Karpas-422 (cell line): ENCODE data around the gene NLRP9. TPM values are rescaled to one million over a fixed set of nuclear protein-coding genes. Genes with fewer than 3 reads are reported as not detected.
A peak's percentile ranks its signal among the peaks of the same experiment; 100 is the strongest.

Experiments
- DNase-seq: peaks from one replicate; pipeline ENCODE4 v3.0.0-alpha.2; 2015
- H2AFZ ChIP-seq: fragments of 200-600 bp; sonication (generic); 2 replicates; pipeline ENCODE4 v1.6.1; 2014; ENCODE audit warnings: antibody characterized with exemption, low read length, mixed read lengths
- H3K27ac ChIP-seq: fragments of 200-600 bp; sonication (generic); 2 replicates; pipeline ENCODE4 v1.5.1; 2014; ENCODE audit warnings: mild to moderate bottlenecking, low read length, moderate library complexity
- H3K27me3 ChIP-seq: fragments of 200-600 bp; sonication (generic); 2 replicates; pipeline ENCODE4 v1.6.1; 2014; ENCODE audit warnings: low read length, mixed read lengths
- H3K36me3 ChIP-seq: fragments of 200-600 bp; sonication (generic); 2 replicates; pipeline ENCODE4 v1.6.1; 2014; ENCODE audit warnings: low read length, mixed read lengths; ENCODE audit not compliant: insufficient read depth
- H3K4me1 ChIP-seq: fragments of 200-600 bp; sonication (generic); 2 replicates; pipeline ENCODE4 v1.6.1; 2014; ENCODE audit warnings: mild to moderate bottlenecking, low read length, mixed read lengths
- H3K4me2 ChIP-seq: fragments of 200-600 bp; sonication (generic); 2 replicates; pipeline ENCODE4 v1.6.1; 2014; ENCODE audit warnings: low read length, low read depth, mild to moderate bottlenecking; ENCODE audit not compliant: poor library complexity, severe bottlenecking
- H3K4me3 ChIP-seq: fragments of 200-600 bp; sonication (generic); 2 replicates; pipeline ENCODE4 v1.5.1; 2014; ENCODE audit warnings: mild to moderate bottlenecking, antibody characterized with exemption, low read length, mixed read lengths
- H3K79me2 ChIP-seq: fragments of 200-600 bp; sonication (generic); 2 replicates; pipeline ENCODE4 v1.6.1; 2014; ENCODE audit warnings: mild to moderate bottlenecking, low read length, mixed read lengths
- H3K9ac ChIP-seq: fragments of 200-600 bp; sonication (generic); 2 replicates; pipeline ENCODE4 v1.6.0; 2014; ENCODE audit warnings: low read length
- H3K9me2 ChIP-seq: fragments of 200-600 bp; sonication (generic), shearing (Covaris generic); replicated peaks from 2 replicates; pipeline ENCODE4 v1.6.0; 2014; ENCODE audit warnings: mild to moderate bottlenecking, low read length, moderate library complexity; ENCODE audit not compliant: insufficient read depth
- H3K9me3 ChIP-seq: fragments of 300-700, 200-600 bp; sonication (generic); 2 replicates; pipeline ENCODE4 v1.6.1; 2014; ENCODE audit warnings: low read length, mixed read lengths
- H4K20me1 ChIP-seq: fragments of 200-600 bp; sonication (generic); 2 replicates; pipeline ENCODE4 v1.6.1; 2014; ENCODE audit warnings: mild to moderate bottlenecking, antibody characterized with exemption, low read length, low read depth; ENCODE audit not compliant: insufficient read depth
- total RNA-seq: library from RNA; depleted of rRNA; stranded (reverse); fragments of >200 nt; shearing (Covaris generic); gene quantifications from 2 replicates; pipeline ENCODE4 v1.2.3, GENCODE V29; 2014; ENCODE audit warnings: low replicate concordance

Gene NLRP9
- total RNA-seq, 1 experiment from 2014 or later: not detected

DNA sequence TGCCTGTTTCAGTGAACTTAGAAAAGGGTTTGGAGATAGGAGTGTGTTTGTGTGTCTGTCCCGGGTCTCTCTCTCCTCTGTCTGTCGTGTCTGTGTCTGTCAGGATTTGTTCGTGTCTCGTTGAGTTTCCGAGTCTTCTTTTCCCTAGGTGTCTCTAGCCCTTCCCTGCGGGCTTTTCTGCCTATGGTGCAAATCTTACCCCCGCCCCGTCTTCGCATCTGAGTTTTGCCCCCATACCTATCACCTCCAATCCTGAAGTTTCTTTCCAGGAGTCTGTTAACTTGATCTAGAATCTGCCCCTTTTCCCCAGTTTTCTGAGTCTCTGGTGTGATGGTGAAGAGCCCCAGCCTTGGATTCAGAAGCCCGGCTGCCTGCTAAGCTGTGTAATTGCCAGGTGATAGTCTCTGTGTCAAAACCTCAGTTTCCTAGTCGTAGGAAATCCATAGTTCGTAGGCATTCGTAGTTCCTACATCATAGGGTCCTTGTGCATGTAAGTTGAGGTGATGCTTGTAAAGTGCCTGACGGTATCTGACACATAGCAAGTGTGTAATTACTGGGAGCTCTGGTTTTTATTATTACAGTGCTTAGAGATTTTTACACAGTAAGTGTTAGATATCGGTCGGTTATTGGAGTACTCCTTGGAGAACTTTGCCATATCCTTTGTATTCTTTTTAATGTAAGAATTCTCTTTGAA is 62.4 kb downstream of the NLRP9 start:
- Histone ChIP-seq H3K4me2 (peak overlapping the region; percentile 92), H3K36me3 (peaks cover 20% of the 10 kb centered on the region; the same call in 1 of the 2 replicates), H3K27me3 (no peaks in the 10 kb centered on the region), H3K4me1 (peaks cover 69% of the 10 kb centered on the region), H3K4me3 (peak overlapping the region; percentile 82), H3K27ac (peak overlapping the region; percentile 94), H4K20me1 (peaks cover 53% of the 10 kb centered on the region), H3K9ac (peak overlapping the region; percentile 93), H2AFZ (no peak overlapping the region; the same call in 1 of the 2 replicates), H3K79me2 (peaks cover 84% of the 10 kb centered on the region), H3K9me3 (no peaks in the 10 kb centered on the region), H3K9me2 (no peaks in the 10 kb centered on the region)
- DNase-seq: peak; percentile 58

DNA sequence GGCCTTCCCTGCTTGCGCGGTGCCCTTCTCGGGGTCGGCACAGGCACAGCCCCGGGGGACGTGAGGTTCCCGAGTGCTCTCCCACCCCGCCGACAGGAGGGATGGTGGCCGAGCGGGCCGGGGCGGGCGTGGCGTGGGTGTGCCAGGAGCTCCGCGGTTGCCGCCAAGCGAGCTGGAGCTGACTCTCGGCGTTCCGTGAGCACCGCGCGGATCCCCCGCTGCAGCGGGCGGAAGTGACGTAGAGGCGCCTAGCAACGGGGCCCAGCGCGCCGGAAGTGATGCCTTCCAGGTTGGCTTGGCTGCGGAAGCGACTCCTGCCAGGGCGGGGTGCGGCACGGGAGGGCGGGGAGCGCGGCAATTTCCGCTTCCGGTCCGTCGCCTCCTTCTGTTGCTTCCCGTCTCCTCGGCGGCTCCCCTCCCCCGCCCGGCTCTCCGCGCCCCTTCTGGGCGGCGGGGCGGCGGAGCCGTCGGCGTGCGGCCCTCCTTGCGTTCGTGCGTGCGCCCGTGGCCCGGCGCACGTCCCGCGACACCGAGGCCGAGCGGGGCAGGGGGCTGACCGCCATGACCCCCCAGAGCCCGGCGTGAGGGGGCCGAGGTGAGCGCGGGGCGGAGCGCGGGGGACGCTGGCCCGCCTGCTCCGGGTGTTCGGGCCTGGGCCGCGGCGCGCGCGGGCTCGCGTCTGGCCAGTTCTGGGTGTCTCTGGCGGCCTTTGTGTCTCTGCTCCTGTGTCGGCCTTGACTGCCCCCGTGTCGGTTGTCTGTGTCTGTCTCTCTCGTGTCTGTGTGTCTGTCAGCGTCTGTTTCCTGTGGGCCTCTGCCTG is 63.2 kb downstream of the NLRP9 start, which contains the start of gene EPN1:
TSS of gene EPN1 (plus strand) at position 386 of the 820 bp plus-strand sequence. CDS start 3,402 bp downstream, outside the sequence.
- Histone ChIP-seq H2AFZ (no peak within 1 kb of the TSS; the same call in 1 of the 2 replicates), H3K27ac (peak within 1 kb of the TSS; percentile 94), H3K36me3 (peaks cover 24% of the 10 kb centered on the region), H4K20me1 (peaks cover 53% of the 10 kb centered on the region), H3K79me2 (peaks cover 84% of the 10 kb centered on the region), H3K27me3 (no peaks in the 10 kb centered on the region), H3K9me3 (no peaks in the 10 kb centered on the region), H3K4me1 (peaks cover 76% of the 10 kb centered on the region), H3K4me3 (peak within 1 kb of the TSS; percentile 82), H3K4me2 (peak within 1 kb of the TSS; percentile 92), H3K9me2 (no peaks in the 10 kb centered on the region), H3K9ac (peak within 1 kb of the TSS; percentile 93)
- peak; percentile 100 for DNase-seq

DNA sequence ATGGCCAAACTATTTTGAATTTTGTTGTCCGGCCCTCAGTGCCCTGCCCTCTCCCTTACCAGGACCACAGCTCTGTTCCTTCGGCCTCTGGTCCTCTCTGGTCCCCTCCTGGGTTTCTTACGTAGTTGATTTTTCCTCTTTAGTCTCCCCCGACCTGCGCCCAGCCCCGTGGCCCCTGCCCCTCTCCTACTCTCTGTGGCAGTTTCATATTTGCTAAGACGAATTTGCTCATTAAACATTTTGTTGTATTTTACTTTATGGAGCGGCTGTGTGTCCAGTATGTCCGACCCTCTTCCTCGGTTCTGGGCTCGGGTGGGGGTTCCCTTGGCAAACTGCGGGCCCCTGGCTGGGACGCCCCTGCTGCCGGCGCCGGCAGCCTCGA is 63.8 kb downstream of the NLRP9 start:
- Histone ChIP-seq H3K27ac (peak overlapping the region; percentile 41; the same call in 1 of the 2 replicates), H4K20me1 (peaks cover 53% of the 10 kb centered on the region), H3K27me3 (no peaks in the 10 kb centered on the region), H3K9ac (peak overlapping the region; percentile 93), H3K79me2 (peaks cover 84% of the 10 kb centered on the region), H3K36me3 (peaks cover 20% of the 10 kb centered on the region), H3K4me1 (peaks cover 76% of the 10 kb centered on the region), H3K4me3 (peak overlapping the region; percentile 82), H3K9me3 (no peaks in the 10 kb centered on the region), H2AFZ (no peak overlapping the region), H3K4me2 (peak overlapping the region; percentile 78), H3K9me2 (no peaks in the 10 kb centered on the region)
- no peak for DNase-seq

DNA sequence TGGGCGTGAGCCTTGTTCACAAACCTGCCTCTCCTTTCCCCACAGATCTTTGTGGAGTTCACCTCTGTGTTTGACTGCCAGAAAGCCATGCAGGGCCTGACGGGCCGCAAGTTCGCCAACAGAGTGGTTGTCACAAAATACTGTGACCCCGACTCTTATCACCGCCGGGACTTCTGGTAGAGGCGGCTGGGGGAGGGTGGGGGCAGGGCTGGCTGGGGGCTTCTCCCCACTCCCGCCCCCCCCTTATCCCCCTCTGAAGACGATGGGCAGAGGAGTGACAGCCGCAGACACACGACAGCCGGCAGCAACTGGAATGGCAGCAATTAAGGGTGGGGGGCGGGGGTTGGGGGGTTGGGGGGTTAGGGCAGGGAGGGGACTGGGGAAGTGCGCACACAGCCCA is 64.3 kb downstream of the NLRP9 start:
- Histone ChIP-seq H3K27ac (no peak overlapping the region), H3K79me2 (peaks cover 81% of the 10 kb centered on the region), H3K9me3 (no peaks in the 10 kb centered on the region), H3K4me2 (peak overlapping the region; percentile 78), H4K20me1 (peaks cover 53% of the 10 kb centered on the region), H3K4me1 (peaks cover 73% of the 10 kb centered on the region), H3K36me3 (peaks cover 16% of the 10 kb centered on the region), H3K4me3 (peak overlapping the region; percentile 82; the same call in 1 of the 2 replicates), H2AFZ (no peak overlapping the region), H3K9me2 (no peaks in the 10 kb centered on the region), H3K27me3 (no peaks in the 10 kb centered on the region), H3K9ac (peak overlapping the region; percentile 93)
- DNase-seq: no peak

- Histone ChIP-seq H3K36me3 (peaks cover 15% of the 10 kb centered on the region), H3K9ac (peak overlapping the region; percentile 28), H3K79me2 (peaks cover 77% of the 10 kb centered on the region), H3K27ac (no peak overlapping the region), H3K4me3 (peak overlapping the region; percentile 33; the same call in 1 of the 2 replicates), H3K4me2 (peak overlapping the region; percentile 34), H4K20me1 (peaks cover 55% of the 10 kb centered on the region), H3K9me3 (no peaks in the 10 kb centered on the region), H2AFZ (no peak overlapping the region), H3K9me2 (no peaks in the 10 kb centered on the region), H3K27me3 (no peaks in the 10 kb centered on the region), H3K4me1 (peaks cover 69% of the 10 kb centered on the region)
- DNase-seq: no peak
Observed at GRCh38 chr19:55673465-55673864, 64.7 kb downstream of the NLRP9 start.

- Histone ChIP-seq H3K36me3 (peaks cover 17% of the 10 kb centered on the region), H3K9me3 (no peaks in the 10 kb centered on the region), H3K79me2 (peaks cover 74% of the 10 kb centered on the region), H3K9ac (0 out of 2 replicates have a peak overlapping the region, but pooled peaks have one; percentile 4), H3K4me3 (no peak overlapping the region), H2AFZ (no peak overlapping the region), H3K27ac (peak overlapping the region; percentile 35), H3K27me3 (no peaks in the 10 kb centered on the region), H3K4me2 (peak overlapping the region; percentile 16), H4K20me1 (peaks cover 63% of the 10 kb centered on the region), H3K9me2 (no peaks in the 10 kb centered on the region), H3K4me1 (peaks cover 59% of the 10 kb centered on the region)
- DNase-seq: no peak
Observed at GRCh38 chr19:55672418-55672817, 65.8 kb downstream of the NLRP9 start.

DNA sequence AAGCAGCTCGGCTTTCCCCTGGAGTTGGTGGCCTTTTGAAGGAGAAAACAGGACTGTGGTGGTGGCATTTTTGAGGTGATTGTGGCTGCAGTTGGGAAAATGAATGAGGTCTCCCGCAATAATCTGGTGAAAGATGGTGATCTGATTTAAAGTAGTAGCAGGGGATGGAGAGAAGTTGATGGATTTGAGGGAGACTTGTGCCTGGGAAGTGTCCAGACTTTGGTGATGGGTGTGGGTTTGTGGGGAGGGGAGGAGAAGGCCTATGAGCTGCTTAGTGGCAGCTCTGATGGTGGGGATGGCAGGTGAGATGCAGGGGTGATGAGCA is 67.2 kb downstream of the NLRP9 start:
- peaks cover 30% of the 10 kb centered on the region for H3K36me3 ChIP-seq
- no peak for DNase-seq
- H4K20me1 ChIP-seq: peaks cover 77% of the 10 kb centered on the region
- no peaks in the 10 kb centered on the region for H3K9me3 ChIP-seq
- no peaks in the 10 kb centered on the region for H3K9me2 ChIP-seq
- H3K79me2 ChIP-seq: peaks cover 74% of the 10 kb centered on the region
- no peak overlapping the region for H2AFZ ChIP-seq
- H3K4me1 ChIP-seq: peaks cover 45% of the 10 kb centered on the region
- no peak overlapping the region for H3K4me3 ChIP-seq
- H3K4me2 ChIP-seq: no peak overlapping the region
- no peaks in the 10 kb centered on the region for H3K27me3 ChIP-seq
- H3K27ac ChIP-seq: no peak overlapping the region
- no peak overlapping the region for H3K9ac ChIP-seq
